ENCODE measurements around the gene CEP104.

CEP104 gene

GRCh38 chr1:3856923-3857790, at the start of gene CEP104, which contains the start of gene DFFB:
Gene CEP104, minus strand, starts transcription at chr1:3857211. Its CDS starts 4,804 bp downstream, at chr1:3852407.
Gene DFFB, plus strand, starts transcription at chr1:3857476. Its CDS starts 128 bp downstream, at chr1:3857604.
- peak; percentile 52 to 98 (median 88) for DNase-seq

DNA sequence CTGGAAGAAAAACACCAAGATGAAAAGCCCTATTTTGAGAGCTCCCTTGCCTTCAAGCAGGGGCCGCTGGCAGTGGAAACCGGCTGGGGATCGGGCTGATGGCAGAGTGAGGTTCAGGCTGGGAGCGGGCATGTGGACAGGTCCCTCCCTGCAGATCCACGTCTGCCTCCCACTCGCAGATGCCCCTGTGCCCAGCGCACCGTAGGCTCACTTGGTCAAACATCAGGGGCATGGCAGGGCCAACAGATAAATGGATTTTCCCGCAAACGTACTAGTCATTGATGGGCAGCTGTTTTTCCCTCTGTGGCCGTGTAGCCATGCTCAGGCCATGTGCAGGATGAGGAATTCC, 49.6 kb upstream of the CEP104 start:
- DNase-seq = no peak

DNA sequence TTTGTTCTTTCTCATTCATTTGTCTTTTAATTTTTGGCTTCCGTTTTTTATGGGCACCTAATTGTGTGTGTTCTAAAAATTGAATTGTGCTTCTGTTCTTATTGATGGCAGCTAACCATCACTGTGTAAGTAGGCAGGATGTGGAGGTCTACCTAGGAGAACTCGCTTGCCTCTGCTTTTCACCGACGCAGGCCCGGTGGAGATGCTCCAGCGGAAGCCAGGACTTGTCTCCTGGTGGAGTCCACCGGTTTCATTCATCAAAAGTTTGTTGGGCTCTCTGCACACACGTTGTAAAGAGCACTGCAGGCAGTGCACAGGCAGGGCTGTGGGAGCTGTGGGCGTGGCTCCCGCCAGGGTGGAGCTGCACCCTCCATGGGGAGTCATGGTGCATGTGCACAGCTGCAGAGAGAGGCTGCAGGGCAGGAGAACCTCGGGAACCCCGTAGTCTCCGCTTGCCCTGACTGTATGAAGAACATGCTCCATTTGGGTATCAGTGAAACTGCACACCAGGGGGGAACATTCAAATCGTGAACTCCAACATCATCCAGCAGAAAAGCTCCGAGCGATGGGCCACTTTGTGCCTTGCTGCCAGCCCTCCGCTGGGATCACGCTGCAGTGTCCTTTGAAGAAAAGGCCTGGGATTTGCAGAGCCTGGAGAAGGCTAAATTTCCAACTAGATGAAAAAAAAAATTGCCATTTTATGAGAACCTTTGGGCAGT, 49.1 kb upstream of the CEP104 start:
- DNase-seq = no peak

DNA sequence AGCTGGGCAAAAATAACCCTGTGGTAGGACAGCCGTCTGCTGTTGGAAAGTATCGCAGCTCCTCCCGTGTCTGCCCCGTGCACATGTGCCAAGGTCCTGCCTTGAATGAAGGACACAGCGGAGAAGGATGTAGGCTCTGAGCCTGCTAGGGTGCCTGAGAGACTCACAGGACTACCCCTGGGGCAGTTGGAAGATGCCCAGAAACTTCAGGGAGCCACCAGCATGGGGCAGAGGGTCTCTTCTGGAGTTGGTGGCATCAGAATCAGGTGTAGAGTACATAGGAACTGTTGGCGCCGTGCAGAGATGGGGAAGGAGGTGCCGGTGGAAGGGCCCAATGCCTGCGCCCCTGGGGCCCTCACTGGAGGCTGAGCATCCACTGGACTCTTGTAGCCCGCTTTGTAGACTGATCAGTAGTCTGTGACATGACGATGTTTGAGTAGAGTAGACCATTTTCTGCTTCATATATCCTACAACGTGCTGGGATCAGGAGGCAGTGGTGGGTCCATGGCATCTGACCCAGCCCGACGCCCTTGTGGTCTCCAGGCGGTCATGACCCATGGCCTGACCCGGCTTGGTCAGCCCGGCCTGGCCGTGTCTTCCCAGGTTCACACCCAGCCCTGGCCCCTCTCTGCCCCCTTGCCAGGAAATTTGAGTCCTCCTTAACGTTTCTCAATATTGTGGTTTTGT, 48.4 kb upstream of the CEP104 start:
- DNase-seq = no peak

- DNase-seq = no peak
Observed at GRCh38 chr1:3904843-3905185, 47.8 kb upstream of the CEP104 start.

DNA sequence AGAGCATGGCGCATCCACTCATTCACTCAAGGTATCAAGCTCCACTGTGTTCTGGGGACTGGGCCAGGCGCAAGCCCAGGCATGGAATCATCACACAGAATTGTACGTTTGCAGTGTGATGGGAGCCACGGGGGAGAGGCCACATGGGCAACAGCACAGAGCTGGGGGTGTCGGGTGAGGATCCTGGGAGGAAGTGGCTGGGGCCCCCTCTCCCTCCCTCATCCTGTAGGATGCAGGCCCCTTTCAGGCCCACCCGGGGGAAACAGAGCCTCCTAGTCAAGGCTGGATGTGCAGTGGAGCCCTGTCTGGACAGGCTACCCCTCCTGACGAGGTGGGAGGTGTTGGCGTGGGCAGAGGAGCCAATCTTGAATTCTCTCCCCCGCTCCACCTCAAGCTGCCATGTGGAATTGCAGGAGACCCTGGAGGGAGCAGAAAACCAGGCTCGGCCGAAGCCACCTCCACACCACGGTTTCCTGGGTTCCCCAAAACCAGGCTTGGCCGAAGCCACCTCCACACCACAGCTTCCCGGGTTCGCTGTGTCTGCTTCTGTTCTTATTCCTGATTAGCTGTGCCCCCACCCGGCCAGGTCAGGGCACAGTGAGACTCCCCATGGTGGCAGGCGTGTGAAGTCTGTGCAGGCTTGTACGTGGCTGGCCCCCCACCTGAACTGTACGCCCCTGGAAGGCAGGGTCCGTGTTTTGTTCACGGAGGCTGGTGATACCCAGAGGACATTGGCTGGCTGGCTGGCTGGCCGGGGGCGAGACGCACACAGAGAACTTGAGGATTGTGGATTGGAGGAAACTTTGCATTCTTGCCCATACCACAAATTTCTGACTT, 47.2 kb upstream of the CEP104 start:
- no peak for DNase-seq

GRCh38 chr1:3903141-3904005, 46.4 kb upstream of the CEP104 start:
- no peak for DNase-seq

- DNase-seq = no peak
Observed at GRCh38 chr1:3902571-3903091, 45.6 kb upstream of the CEP104 start.

GRCh38 chr1:3902111-3902511, 45.1 kb upstream of the CEP104 start:
- no peak for DNase-seq

DNA sequence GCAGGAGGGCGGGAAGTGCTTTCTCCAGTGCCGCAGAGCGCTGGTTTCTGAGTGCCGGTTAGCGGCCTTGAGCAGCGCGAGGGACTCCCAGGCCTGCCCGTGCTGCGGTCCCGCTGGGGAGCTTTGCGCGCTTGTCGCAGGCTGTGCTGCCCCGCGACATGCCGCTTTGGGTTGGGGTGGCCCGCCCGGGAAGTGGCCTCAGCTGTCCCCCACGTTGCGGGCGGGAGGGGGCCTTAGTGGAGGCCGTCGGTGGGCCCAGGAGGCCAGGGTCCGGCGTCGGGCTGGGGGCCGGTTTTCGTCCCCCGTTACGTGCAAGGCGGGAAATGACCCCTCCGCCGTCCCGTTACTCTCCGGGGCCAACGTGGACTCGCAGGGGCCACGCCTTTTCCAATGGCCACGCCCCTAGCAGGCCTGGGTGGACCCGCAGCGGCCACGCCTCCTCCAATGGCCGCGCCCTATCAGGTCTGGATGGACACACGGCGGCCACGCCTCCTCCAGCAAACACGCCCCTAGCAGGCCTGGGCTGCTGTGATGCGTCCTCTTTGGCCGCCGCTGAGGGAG, 44.0 kb upstream of the CEP104 start:
- peak; percentile 52 to 95 (median 91) for DNase-seq

GRCh38 chr1:3900150-3900968, 43.3 kb upstream of the CEP104 start, which contains the start of gene C1orf174:
Gene C1orf174, minus strand, starts transcription at chr1:3900272. Its CDS starts 86 bp downstream, at chr1:3900186.
- DNase-seq = peak; percentile 92 to 100 (median 98)

GRCh38 chr1:3899754-3900149, 42.7 kb upstream of the CEP104 start:
- peak in 1 of 14 donors; percentile 61 for DNase-seq

DNA sequence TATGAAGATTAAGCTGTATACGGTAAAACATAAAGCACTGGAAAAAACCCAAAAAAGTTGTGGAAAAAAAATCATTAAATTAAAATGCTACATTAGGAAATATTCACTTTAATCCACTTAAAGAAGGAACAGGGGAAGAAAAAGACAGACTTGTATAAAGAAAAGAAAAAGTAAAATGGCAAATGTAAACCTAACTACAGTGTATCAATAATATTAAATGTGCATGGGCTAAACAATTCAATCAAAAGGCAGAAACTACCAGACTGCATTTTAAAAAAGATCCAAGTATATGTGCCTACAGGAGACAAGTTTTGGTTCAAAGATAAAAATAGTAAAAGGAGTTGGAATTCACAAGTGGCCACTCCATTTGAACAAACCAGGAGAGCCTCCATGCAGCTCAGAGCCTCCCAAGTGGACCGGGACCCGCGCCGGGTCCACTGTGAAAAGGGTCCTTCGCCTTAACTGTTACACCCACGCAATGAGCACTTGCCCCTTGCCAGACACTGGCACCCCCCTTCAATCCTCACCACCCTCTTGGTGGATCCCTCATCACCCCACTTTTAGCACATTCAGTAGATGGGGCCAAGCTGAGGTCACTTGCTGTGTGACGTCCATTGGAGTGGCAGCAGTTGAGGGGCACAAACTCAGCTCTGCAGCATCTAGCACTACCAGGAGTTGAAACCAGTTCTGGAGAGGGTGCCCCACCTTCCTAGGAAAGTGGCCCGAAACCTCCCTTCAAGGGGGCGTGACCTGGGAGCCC, 42.2 kb upstream of the CEP104 start:
- no peak for DNase-seq

GRCh38 chr1:3898475-3898735, 41.4 kb upstream of the CEP104 start:
- DNase-seq = no peak

GRCh38 chr1:3896396-3897000, 39.5 kb upstream of the CEP104 start:
- no peak for DNase-seq

- no peak for DNase-seq
Observed at GRCh38 chr1:3895951-3896325, 38.9 kb upstream of the CEP104 start.

DNA sequence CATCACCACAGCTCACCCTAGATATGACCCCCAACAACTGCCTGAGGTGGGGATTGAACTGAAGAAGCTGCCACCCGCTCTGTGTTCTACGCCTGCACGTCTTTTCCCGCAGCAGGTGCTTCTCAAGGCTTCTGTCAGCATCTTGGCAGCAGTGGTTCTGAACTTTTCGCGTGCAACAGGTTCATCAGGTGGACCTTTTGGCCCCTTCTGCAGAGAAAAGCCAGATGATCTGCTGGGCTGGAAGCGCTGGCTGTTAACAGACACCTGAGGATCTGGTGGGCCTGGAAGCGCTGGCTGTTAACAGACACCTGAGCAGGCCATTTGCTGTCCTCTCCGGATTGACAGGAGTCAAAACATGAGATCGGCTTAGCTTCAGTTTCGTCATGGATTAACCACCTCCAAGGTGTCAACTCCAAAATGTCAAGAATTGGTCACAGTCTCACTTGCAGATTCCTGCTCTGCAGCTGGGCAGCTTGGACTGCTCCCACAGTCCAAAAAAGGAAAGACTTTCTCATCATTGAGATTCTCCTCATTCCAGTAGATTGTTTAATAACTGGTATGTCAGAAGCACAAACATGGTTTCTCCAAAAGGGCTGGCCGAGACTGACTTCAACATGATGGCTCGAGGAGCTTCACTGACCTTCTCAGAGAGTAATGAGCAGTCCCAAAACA, 38.4 kb upstream of the CEP104 start:
- no peak for DNase-seq

- no peak for DNase-seq
Observed at GRCh38 chr1:3894626-3895278, 37.7 kb upstream of the CEP104 start.

Data from C1 segment of cervical spinal cord (tissue), 14 donors.